PC-9 (cell line): Measurements from ENCODE around the gene KLHDC9.

Source experiments
- EZH2 ChIP-seq: fragments of 200-600 bp; sonication (generic); IDR thresholded peaks from 2 replicates; pipeline ENCODE4 v1.8.0; 2017; ENCODE audit warnings: antibody characterized with exemption, low read depth
- TF ChIP-seq, protein P1 (sequence below): fragments of 200-600 bp; sonication (generic); conservative IDR thresholded peaks from 2 replicates; pipeline ENCODE4 v1.6.1; 2017; ENCODE audit warnings: mixed run types, antibody characterized with exemption, mild to moderate bottlenecking, moderate library complexity

DNA sequence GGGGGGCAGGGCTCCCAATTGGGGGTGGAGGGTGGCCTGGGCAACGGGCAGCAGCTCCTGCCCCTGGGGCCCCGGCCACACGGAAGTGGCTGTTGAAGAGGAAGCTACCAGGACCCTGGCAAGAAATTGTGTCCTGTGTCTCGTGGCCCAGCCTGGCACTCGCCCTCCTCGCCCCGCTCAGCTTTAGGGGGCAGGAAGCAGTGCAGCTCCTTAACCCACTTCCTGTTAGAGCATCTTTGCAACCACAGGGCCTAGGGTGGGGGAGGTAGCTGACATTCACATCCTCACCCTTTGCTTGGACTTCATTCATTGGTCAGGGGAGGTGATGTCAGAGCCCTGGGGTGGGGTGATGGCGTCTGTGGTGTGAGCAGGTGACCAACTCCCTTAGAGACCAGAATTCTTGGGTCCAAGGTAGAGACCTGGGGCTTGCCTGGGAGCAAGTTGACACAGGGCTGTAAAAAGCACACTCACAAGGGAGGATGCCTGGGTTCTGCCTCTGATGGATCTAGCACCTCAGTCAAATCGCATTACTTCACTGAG, 28.4 kb upstream of the KLHDC9 start, which contains the start of gene ARHGAP30:
- TF ChIP-seq, protein P1, sequence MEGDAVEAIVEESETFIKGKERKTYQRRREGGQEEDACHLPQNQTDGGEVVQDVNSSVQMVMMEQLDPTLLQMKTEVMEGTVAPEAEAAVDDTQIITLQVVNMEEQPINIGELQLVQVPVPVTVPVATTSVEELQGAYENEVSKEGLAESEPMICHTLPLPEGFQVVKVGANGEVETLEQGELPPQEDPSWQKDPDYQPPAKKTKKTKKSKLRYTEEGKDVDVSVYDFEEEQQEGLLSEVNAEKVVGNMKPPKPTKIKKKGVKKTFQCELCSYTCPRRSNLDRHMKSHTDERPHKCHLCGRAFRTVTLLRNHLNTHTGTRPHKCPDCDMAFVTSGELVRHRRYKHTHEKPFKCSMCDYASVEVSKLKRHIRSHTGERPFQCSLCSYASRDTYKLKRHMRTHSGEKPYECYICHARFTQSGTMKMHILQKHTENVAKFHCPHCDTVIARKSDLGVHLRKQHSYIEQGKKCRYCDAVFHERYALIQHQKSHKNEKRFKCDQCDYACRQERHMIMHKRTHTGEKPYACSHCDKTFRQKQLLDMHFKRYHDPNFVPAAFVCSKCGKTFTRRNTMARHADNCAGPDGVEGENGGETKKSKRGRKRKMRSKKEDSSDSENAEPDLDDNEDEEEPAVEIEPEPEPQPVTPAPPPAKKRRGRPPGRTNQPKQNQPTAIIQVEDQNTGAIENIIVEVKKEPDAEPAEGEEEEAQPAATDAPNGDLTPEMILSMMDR, result no peak
- no peak for TF ChIP-seq EZH2
